Muscle of arm (tissue), 14 donors: ENCODE data around the gene ST8SIA6. TPM values are rescaled to one million over a fixed set of nuclear protein-coding genes. Genes with fewer than 3 reads are reported as not detected.
A peak's percentile ranks its signal among the peaks of the same experiment; 100 is the strongest.
"Not testable (repeated sequence)": the region's sequence is repeated elsewhere in the genome, so short reads cannot be mapped to it uniquely, and the experiment has no call there.

ENCODE experiments used
- DNase-seq: peaks from one replicate; pipeline ENCODE4 v3.0.0-alpha.2; 2013
- long read RNA-seq, 11 donors: transcript quantifications; one replicate each; lab custom pipeline, GENCODE V29; 2026
- polyA plus RNA-seq, 12 donors: library from polyadenylated mRNA; unstranded; fragments of 120-200 nt; gene quantifications; one replicate each; pipeline ENCODE4 v1.2.1, GENCODE V29; 2013; ENCODE audit not compliant: insufficient read length in 12 of 12

The ST8SIA6 gene
- polyA plus RNA-seq, result 1 to 10 TPM in 9 of 12 donors, under 1 TPM in 1, not detected in 2; 0.89 to 2.3 (median 1.7) TPM
- long read RNA-seq, donor 1, result 0 reads
- long read RNA-seq, donor 2, result 0 reads
- long read RNA-seq, donor 3, result 0 reads
- long read RNA-seq, donor 4, result 0 reads
- long read RNA-seq, donor 5, result 0 reads
- long read RNA-seq, donor 6, result 0 reads
- long read RNA-seq, donor 7, result 0 reads
- long read RNA-seq, donor 8, result 0 reads
- long read RNA-seq, donor 9, result 0 reads
- long read RNA-seq, donor 10, result 0 reads
- long read RNA-seq, donor 11, result 0 reads

GRCh38 chr10:17454161-17455014 is at the start of gene ST8SIA6:
Gene ST8SIA6, minus strand, starts transcription at chr10:17454595. Its CDS starts 340 bp downstream, at chr10:17454255.
- peak; percentile 56 for DNase-seq

GRCh38 chr10:17503795-17504194 is 49.4 kb upstream of the ST8SIA6 start:
- no peak for DNase-seq

GRCh38 chr10:17502814-17503213 is 48.4 kb upstream of the ST8SIA6 start:
- DNase-seq, result no peak

GRCh38 chr10:17499014-17499413 is 44.6 kb upstream of the ST8SIA6 start:
- DNase-seq, result not testable (repeated sequence)

- no peak for DNase-seq
Observed at GRCh38 chr10:17497446-17498030, 43.1 kb upstream of the ST8SIA6 start.

- DNase-seq, result no peak
Observed at GRCh38 chr10:17494626-17495260, 40.3 kb upstream of the ST8SIA6 start.

- DNase-seq, result no peak
Observed at GRCh38 chr10:17488848-17489247, 34.5 kb upstream of the ST8SIA6 start.

- no peak for DNase-seq
Observed at GRCh38 chr10:17483079-17483478, 28.7 kb upstream of the ST8SIA6 start.

- no peak for DNase-seq
Observed at GRCh38 chr10:17479822-17480221, 25.4 kb upstream of the ST8SIA6 start.

GRCh38 chr10:17479015-17479615 is 24.7 kb upstream of the ST8SIA6 start:
- no peak for DNase-seq

- no peak for DNase-seq
Observed at GRCh38 chr10:17476073-17476472, 21.7 kb upstream of the ST8SIA6 start.

GRCh38 chr10:17475661-17476060 is 21.3 kb upstream of the ST8SIA6 start:
- no peak for DNase-seq

- DNase-seq, result no peak
Observed at GRCh38 chr10:17474595-17475323, 20.4 kb upstream of the ST8SIA6 start.

- DNase-seq, result no peak
Observed at GRCh38 chr10:17473228-17473950, 19.0 kb upstream of the ST8SIA6 start.

- no peak for DNase-seq
Observed at GRCh38 chr10:17472481-17473227, 18.3 kb upstream of the ST8SIA6 start.

- DNase-seq, result no peak
Observed at GRCh38 chr10:17470246-17470645, 15.9 kb upstream of the ST8SIA6 start.

GRCh38 chr10:17465328-17466125 is 11.1 kb upstream of the ST8SIA6 start:
- no peak for DNase-seq

GRCh38 chr10:17464545-17464944 is 10.2 kb upstream of the ST8SIA6 start:
- no peak for DNase-seq

GRCh38 chr10:17460756-17461155 is 6.4 kb upstream of the ST8SIA6 start:
- DNase-seq, result no peak
